Eye (tissue), 1 donor: ENCODE measurements around the gene VEZT.
A peak's percentile ranks its signal among the peaks of the same experiment; 100 is the strongest.
"Not testable (repeated sequence)": the region's sequence is repeated elsewhere in the genome, so short reads cannot be mapped to it uniquely, and the experiment has no call there.

Experiments used
- DNase-seq: peaks from one replicate; pipeline ENCODE4 v3.0.0-alpha.2; 2015

VEZT gene

GRCh38 chr12:95224202-95225170 is 6.9 kb downstream of the VEZT start:
- DNase-seq = no peak

DNA sequence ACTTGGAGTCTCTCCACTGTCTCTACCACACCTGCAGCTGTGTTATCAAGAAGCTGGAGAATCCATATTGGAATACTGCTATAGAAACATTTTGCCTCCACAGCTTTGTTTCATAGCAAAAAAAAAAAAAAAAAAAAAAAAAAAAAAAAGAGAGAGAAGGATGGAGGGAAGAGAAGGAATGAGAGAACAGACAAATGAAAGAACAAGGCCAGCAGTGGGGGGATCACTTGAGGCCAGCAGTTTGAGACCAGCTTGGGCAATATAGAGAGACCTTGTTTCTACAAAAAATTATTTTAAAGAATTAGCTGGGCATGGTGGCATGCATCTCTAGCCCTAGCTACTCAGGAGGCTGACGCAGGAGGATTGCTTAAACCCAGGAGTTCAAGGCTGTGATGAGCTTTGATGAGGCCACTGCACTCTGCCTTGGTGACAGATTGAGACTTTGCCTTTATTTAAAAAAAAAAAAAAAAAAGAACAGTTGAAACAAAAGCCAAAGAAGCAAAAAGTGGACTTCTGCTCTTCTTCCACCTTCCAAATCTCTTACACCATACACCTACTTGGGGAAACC is 8.1 kb downstream of the VEZT start:
- no peak for DNase-seq

DNA sequence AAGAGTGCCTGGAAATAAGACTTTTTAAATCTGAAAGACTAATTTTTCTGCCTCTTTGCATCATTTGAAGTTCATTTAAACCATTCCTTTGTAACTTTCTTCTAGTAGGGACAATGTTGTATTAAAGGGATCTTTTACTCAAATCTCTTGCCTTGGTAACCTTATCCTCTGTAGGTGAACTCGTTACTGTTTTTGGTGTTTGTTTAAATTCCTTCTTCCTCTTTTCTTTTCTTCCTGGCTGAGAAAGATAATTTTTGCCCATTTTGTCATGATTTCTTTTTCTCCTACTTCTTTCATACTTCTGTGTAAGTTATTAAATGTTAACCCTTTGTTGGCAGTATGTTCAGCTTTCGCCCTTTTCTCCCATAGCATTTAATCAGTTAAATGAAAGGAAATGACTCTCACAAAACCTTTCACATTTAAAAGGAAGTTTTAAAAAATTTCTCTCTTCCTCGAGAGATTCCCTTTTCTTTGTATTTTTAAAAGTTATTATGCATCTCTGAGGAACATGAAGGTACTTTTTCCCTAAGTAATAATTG is 10.3 kb downstream of the VEZT start:
- DNase-seq = no peak

- DNase-seq = no peak
Observed at GRCh38 chr12:95228617-95229016, 11.0 kb downstream of the VEZT start.

- no peak for DNase-seq
Observed at GRCh38 chr12:95229636-95230035, 12.0 kb downstream of the VEZT start.

DNA sequence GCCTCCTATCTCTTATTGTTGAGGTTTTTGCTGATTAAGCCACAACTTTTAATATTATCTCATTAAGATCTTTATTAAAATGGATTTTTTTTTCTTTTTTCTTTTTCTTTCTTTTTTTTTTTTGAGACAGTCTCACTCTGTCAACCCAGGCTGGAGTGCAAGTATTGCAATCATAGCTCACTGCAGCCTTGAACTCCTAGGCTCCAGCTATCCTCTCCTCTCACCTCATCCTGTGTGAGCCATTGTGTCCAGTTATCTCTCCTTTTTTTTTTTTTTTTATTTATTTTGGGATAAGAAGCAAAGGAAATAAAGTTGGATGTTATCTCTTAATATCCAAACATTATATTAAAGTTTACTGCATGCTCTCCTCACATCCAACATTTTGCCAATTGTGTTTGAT is 12.7 kb downstream of the VEZT start:
- DNase-seq = no peak

GRCh38 chr12:95231190-95231589 is 13.6 kb downstream of the VEZT start:
- no peak for DNase-seq

DNA sequence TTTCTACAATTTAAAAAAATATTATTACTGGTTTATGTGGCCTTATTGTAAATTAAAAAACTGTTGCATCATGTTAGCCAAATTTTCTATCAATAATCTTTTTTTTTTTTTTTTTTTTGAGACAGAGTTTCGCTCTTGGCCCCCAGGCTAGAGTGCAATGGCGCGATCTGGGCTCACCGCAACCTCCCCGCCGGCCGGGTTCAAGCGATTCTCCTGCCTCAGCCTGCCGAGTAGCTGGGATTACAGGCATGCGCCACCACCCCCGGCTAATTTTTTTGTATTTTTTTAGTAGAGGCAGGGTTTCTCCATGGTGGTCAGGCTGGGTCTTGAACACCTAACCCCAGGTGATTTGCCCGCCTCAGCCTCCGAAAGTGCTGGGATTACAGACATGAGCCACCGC is 16.6 kb downstream of the VEZT start:
- DNase-seq = not testable (repeated sequence)

DNA sequence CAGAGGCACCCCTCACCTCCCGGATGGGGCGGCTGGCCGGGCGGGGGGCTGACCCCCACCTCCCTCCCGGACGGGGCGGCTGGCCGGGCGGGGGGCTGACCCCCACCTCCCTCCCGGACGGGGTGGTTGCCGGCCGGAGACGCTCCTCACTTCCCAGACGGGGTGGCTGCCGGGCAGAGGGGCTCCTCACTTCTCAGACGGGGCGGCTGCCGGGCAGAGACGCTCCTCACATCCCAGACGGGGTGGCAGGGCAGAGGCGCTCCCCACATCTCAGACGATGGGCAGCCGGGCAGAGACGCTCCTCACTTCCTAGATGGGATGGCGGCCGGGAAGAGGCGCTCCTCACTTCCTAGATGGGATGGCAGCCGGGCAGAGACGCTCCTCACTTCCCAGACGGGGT is 18.0 kb downstream of the VEZT start:
- DNase-seq = not testable (repeated sequence)

- no peak for DNase-seq
Observed at GRCh38 chr12:95237315-95237714, 19.7 kb downstream of the VEZT start.

GRCh38 chr12:95238150-95238549 is 20.5 kb downstream of the VEZT start:
- no peak for DNase-seq

- DNase-seq = no peak
Observed at GRCh38 chr12:95239216-95239615, 21.6 kb downstream of the VEZT start.

DNA sequence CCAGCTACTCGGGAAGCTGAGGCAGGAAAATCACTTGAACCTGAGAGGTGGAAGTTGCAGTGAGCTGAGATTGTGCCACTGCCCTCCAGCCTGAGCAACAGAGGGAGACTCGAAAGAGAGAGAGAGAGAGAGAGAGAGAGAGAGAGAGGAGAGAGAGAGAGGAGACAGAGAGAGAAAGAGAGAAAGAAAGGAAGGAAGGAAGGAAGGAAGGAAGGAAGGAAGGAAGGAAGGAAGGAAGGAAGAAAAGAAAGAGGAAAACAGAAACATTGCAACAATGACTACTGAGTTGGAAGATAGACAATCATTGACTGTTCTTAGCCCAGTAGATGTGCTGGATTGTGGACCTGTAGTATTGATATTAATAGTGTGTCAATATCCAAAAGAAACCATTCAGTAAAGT is 22.2 kb downstream of the VEZT start:
- DNase-seq = not testable (repeated sequence)

DNA sequence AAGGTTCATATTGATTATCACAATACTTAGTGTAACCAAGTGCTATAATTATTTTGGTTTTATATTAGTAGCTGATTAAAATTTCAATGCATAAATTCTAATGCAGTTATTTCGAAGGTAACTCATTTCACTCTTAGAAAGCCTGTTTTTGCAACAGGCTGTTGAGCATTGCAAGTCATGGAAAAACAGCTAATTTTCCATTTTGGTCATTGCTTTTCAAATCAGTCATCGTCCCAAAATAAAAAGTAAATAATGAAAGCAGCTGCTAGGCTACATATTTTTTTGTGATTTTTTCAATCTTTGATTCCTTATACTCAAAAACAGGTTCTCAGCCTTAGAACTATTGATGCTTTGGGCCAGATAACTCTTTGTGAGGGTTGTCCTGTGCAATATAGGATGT is 22.9 kb downstream of the VEZT start:
- no peak for DNase-seq

GRCh38 chr12:95241138-95241537 is 23.5 kb downstream of the VEZT start:
- not testable (repeated sequence) for DNase-seq

- DNase-seq = no peak
Observed at GRCh38 chr12:95241761-95242506, 24.3 kb downstream of the VEZT start.

- no peak for DNase-seq
Observed at GRCh38 chr12:95243497-95244183, 26.0 kb downstream of the VEZT start.

GRCh38 chr12:95244350-95244749 is 26.7 kb downstream of the VEZT start:
- DNase-seq = no peak

DNA sequence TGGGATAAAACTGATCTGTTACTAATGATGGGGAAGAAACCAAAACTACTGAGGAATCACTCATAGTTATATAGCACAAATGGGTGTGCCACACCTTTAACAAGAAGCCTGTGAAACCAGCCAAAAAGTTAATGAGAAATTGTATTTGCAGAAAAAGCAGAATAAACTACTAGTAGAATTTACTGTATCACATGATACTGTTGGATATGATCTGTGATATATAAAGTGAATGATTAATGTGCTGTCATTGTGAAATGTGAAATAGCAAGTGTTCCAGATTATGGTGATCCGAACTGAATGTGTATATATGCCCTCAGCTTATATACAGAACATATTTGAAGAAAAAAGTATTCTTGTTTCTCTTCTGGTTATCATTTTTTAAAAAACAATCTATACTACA is 30.5 kb downstream of the VEZT start:
- DNase-seq = no peak

DNA sequence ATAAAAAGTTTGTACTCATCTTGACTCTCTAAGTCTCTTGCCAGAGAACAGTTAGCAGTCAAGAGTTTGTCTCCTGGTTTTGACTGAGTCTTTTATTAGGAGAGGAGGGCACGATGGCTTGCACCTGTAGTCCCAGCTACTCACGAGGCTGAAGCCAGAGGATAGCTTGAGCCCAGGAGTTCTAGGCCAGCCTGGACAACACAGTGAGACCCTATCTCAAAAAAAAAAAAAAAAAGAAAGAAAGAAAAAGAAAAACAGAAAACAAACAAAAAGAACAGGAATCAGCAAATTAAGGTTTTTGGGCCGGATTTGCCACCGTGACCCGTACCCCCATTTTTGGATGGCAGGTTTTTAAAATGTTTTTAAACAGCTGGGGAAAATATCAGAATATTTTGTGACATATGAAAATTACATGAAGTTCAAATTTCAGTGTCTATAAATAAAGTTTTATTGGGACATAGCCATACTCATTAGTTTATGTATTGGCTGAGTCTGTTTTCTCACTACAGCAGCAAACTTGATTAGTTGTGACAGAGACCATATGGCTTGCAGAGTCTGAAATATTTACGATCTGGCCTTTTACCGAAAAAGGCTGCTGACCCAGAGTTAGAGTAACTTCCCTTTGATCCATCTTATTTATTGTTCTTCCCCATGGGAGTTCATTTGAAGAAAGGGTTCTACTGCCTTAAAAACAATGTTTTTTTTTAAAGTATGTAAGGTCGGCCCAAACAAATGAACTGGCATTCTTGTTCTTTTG is 31.2 kb downstream of the VEZT start:
- peak; percentile 57 for DNase-seq

GRCh38 chr12:95253386-95253785 is 35.8 kb downstream of the VEZT start:
- DNase-seq = no peak

GRCh38 chr12:95257541-95257940 is 39.9 kb downstream of the VEZT start:
- no peak for DNase-seq
